NK-92 (cell line): ENCODE data around the gene YLPM1.
A peak's percentile ranks its signal among the peaks of the same experiment; 100 is the strongest.
"Not testable (repeated sequence)": the region's sequence is repeated elsewhere in the genome, so short reads cannot be mapped to it uniquely, and the experiment has no call there.

Experiments used
- DNase-seq: peaks from one replicate; lab custom pipeline; 2025; ENCODE audit not compliant: unreplicated experiment; lab: John Stamatoyannopoulos, UW

The YLPM1 gene

DNA sequence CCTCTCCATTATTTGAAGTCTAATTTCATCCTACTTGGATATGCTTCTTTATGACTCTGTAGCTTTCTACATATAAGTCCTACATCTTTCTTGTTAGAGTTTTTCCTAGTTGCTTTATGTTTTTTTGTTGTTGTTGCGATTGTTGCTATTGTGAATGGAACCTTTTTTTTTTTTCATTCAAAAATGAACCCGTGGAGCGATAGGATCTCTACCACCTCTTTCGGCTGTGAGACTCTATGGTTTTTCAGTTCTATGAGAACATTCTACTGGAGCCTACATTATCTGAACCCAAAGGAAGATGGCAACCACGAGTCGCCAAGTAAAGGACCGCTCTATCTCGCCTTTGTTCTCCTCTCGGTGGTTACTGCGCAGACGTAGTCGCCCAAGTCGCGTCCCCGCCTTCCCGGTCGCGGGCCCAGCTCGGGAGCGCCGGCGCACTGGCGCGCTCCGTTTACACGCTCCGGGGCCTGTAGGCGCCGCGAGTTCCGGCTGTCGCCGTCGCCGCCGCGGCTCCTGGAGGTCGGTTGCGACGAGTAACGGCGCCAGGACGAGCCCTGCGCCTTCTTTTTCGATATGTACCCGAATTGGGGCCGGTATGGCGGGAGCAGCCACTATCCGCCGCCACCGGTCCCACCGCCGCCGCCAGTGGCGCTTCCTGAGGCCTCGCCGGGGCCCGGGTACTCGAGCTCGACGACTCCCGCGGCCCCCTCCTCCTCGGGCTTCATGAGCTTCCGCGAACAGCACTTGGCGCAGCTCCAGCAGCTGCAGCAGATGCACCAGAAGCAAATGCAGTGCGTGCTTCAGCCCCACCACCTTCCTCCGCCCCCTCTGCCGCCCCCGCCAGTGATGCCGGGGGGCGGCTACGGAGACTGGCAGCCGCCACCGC is at the start of gene YLPM1:
TSS of gene YLPM1 (plus strand) at position 400 of the 886 bp plus-strand sequence. CDS start at position 574, 174 bp downstream.
- peak; percentile 62 for DNase-seq

GRCh38 chr14:74713395-74713735 is 49.8 kb upstream of the YLPM1 start:
- no peak for DNase-seq

DNA sequence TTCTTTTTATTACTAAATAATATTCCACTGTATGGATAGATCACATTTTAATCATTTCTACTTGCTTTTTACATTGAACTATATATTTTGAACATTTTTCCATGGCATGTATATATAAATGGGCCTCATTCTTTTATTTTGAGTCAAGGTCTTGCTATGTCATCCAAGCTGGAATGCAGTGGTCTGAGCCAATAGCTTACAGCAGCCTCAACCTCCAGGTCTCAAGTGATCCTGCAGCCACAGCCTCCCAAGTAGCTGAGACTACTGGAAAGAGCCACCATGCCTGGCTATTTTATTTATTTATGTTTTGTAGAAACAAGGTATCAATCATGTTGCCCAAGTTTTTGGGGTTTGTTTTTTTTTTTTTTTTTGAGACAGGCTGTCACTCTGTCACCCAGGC is 42.6 kb upstream of the YLPM1 start:
- DNase-seq = no peak

- DNase-seq = no peak
Observed at GRCh38 chr14:74723134-74723533, 40.0 kb upstream of the YLPM1 start.

DNA sequence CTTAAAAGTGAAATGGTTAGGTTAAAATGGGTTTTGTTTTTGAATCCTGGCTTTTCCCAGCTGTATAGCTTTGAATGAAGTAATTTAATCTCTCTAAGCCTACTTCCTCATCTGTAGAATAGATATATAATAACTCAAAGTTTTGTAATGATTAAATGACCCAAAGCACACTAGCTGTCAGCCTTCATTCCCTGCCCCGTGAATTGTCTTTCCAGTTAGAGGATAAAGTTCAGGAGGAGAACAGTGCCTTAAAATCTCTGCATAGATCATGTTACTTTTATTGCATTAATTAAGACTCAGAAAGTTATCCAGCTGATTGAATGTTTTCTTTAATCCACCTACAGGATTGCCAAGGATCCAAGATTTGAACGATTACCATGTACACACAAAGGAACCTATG is 30.7 kb upstream of the YLPM1 start:
- DNase-seq = no peak

DNA sequence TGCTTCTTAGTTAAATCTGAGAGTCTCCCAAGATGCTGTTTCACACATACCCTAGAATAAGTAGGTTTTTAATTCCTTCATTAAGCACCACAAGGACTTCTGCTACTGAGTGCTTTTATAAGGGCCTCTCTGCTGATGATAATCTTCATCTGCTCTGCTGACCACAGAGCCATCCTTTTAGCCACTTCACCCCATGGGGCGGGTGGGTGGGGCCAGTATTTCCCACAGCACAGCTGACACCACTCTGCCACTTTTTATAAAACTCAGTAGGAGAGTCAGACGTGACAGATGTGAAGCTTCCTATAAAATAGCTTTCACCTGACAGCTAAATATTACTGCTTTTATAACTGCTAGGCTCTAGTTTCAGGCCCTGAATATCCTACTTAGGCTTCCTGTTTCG is 29.9 kb upstream of the YLPM1 start:
- DNase-seq = no peak

DNA sequence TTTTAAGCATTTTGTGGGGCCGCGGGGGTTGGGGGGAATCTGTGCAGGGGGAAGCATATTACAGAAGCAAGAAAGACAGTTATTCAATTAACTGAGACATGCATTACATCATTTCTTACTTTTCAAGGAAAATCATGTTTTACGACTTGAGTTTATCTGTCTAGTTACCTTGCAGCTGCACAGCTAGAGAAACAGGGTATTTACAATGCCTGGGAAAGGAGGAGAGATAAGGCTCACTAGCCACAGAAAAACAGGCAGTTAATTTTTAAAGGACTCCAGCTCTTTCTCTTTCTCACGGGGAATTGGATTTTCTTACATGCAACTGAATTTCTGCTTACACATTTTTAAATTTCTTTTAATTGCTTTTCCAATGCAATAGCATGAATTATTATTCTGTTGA is 28.0 kb upstream of the YLPM1 start:
- no peak for DNase-seq

DNA sequence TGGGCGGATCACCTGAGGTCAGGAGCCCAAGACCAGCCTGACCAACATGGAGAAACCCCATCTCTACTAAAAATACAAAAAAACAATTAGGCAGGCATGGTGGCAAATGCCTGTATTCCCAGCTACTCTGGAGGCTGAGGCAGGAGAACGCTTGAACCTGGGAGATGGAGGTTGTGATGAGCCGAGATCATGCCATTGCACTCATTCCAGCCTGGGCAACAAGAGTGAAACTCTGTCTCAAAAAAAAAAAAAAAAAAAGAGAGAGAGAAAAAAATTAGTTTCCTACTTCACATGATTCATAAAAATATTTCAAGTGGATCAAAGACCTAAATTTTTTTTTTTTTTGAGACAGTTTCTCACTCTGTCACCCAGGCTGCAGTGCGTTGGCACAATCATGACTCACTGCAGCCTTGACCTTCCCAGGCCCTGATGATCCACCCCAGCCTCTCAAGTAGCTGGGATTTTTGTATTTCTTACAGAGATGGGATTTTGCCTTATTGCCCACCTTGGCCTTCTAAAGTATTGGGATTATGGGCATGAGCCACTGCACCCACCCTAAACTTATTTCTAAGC is 25.3 kb upstream of the YLPM1 start:
- no peak for DNase-seq

DNA sequence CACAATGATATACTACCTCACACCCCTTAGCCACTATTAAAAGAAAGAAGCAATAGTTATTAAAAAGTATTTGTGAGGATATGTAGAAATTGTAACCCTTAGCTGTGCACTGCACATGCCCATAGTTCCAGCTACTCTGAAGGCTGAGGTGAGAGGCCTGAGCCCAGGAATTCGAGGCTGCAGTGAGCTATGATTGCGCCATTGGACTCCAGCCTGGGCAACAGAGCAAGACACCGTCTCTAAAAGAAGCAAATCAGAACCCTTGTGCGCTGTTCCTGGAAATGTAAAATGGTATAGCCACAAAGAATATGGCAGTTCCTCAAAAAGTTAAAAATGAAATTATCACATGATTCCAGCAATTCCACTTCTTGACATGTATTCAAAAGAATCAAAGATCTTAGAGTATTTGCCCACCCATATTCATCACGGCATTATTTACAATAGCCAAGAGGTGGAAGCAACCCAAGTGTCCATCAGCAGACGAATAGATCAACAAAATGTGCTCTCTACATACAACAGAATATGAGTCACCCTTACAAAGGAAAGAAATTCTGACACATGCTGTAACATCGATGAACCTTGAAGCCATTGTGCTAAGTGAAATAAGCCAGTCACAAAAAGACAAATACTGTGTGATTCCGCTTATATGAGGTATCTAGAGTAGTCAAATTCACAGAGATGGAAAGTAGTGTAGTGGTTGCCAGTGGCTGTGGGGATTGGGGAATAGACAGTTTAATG is 23.7 kb upstream of the YLPM1 start:
- DNase-seq = no peak

DNA sequence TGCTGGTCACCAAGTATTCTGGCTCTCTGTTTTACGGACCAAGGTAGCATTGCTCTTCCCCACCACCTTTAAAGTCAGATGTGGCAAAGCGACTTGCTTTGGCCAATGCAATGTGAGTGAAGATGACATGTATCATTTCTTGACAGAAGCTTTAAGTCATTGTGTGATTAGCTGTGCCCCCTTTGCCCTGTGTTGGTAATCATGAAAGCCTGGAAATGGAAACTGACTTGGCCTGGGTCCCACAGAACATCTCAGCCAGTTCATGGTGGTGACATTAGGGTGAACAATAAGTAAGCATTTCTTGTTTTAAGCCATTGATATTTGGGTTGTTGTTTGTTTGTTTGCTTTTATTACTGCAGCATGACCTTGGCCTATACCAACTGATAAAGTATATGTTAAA is 15.9 kb upstream of the YLPM1 start:
- DNase-seq = no peak

DNA sequence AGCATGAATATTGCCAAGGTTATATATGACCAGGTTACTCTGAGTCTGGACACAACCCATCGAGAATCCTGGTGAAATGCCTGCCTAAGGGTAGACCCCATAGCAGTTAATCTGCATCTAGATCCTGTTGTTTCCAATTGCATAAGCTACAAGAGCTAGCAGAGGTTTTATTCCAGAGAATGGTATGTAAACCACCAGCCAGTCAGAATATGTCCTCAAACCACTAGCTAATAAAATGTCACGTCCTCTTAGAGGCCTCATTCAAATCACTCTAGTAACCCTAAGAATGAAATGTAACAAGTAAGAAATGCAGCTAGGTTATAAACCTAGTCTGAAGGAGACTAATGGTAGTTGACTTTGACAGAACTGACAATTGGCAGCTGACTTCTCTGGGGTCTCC is 9.0 kb upstream of the YLPM1 start:
- no peak for DNase-seq

GRCh38 chr14:74754899-74755298 is 8.2 kb upstream of the YLPM1 start:
- no peak for DNase-seq

DNA sequence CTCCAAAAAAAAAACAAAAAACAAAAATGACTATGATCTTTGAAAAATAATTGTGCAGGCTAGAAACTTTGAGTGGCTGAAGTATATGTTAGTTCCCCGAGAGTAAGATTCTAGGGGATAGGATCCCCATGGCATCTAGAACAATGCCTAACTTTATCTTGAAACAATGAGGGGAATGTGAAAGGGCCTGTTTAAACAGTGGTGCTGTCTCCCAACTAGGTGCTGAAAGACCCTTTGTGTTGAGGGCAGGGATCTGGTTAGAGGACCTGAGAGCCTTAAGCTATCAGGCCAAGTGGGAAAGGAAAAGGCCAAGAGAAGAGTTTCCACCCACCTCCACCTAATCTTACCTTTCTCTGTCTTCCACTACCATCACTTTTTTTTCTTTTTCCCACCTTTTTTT is 6.8 kb upstream of the YLPM1 start:
- no peak for DNase-seq

- not testable (repeated sequence) for DNase-seq
Observed at GRCh38 chr14:74758505-74758904, 4.6 kb upstream of the YLPM1 start.

DNA sequence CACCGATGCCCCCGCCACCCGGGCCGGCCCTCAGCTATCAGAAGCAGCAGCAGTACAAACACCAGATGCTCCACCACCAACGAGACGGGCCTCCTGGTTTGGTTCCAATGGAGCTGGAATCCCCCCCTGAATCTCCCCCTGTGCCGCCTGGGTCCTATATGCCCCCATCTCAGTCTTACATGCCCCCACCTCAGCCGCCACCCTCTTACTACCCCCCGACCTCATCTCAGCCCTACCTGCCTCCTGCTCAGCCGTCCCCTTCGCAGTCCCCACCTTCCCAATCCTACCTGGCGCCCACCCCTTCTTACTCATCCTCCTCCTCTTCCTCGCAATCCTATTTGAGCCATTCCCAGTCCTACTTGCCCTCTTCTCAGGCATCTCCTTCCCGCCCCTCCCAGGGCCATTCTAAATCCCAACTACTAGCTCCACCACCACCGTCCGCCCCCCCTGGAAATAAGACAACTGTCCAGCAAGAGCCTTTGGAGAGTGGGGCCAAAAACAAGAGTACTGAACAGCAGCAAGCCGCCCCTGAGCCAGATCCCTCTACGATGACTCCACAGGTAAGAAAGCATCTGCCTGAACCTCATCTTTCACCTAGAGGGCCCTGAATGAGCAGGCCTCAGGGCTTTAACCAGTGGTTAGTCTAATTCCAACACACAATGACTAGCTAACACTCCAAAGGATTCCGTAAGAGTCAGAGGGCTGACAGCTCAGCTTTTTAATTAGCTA is 851 bp downstream of the YLPM1 start:
- DNase-seq = no peak

DNA sequence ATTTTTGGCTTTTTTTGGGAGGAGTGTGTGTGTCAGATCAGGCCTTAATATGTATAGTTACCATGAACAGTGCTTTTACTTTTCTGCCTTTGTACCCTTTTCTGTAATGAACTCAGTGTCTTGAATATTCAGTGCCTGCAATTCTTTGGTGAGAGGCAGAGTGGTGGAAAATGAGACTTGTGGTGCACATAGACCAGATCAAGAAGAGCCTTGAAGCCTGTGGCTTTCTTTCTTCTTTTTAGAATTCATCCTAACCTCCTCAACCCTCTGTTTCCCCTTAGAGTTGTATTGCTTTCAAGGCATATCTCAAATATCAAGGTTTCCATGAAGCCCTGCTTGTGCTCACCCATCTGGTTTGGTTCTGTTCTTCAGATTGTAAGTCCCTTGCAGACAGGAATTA is 2.6 kb downstream of the YLPM1 start:
- no peak for DNase-seq

GRCh38 chr14:74771399-74771798 is 8.3 kb downstream of the YLPM1 start:
- DNase-seq = no peak

DNA sequence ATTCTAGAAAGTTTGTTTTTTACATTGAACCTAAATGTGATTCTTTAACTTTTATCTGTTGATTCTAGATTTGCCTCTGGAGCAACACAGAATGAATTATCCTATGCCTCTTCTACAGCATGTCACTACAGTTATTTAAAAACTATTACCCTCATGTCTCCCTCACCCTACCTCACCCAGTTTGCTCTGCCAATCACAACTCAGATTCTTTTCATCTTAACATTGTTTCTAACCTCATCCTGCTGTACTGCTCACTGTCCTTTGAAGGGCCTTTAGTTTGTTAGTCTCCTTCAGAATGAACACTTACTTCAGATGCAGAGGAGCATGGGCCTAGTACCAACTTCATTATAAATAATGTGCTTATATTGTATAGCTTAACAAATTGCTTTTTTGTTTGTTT is 21.5 kb downstream of the YLPM1 start:
- no peak for DNase-seq

DNA sequence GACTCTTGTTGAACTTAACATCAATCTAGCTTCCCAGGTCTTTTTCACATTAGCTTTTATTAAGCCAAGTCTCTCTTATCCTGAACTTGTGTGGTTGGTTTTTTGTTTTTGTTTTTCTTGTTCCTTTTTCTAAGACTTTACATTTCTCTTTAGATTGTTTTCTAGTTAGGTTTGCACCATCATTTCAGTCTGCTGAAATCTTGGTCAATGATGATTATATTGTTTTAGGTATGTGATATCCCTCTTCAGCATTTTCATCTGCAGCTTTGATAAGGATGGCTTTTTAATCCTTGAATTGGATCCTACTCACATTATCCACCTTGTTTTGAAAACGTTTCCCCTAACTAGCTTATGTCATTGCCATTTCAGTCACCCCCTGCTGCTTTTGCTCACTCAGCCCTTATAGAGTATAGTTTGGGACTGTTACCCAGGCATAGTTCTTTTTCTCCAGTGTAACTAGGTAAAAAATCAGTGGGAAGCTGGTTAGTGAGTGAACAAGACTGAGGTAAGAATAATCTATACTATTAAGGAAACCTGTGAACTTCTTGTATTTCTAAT is 22.0 kb downstream of the YLPM1 start:
- no peak for DNase-seq

DNA sequence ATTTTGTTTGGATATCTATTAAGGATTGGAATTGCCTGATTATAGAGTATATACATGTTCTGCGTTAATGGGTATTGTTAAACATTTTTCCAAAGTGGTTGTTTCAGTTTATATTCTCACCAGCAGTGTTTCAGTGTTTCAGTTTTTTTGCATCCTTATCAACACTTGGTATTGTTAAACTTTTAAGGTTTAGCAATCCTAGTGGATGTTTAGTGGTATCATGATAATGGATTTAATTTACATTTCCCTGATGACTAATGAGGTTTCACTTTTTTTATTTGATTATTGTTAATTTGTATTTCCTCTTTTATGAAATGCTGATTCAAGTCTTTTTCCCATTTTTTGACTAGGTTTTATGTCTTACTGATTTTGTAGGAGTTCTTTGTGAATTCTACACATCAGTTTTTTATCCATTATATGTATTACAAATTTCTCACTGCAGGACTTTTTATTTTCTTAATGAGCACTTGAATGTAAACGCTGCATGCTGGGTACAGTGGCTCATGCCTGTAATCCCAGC is 23.7 kb downstream of the YLPM1 start:
- no peak for DNase-seq
